NCI-H2107 (cell line): ENCODE results near the gene PLSCR3.
A peak's percentile ranks its signal among the peaks of the same experiment; 100 is the strongest.
"Not testable (repeated sequence)": the region's sequence is repeated elsewhere in the genome, so short reads cannot be mapped to it uniquely, and the experiment has no call there.

Source experiments
- DNase-seq: peaks from one replicate; lab custom pipeline; 2025; lab: John Stamatoyannopoulos, UW

The PLSCR3 gene

GRCh38 chr17:7380321-7380720 lies 14.0 kb downstream of the PLSCR3 start:
- DNase-seq, result no peak

DNA sequence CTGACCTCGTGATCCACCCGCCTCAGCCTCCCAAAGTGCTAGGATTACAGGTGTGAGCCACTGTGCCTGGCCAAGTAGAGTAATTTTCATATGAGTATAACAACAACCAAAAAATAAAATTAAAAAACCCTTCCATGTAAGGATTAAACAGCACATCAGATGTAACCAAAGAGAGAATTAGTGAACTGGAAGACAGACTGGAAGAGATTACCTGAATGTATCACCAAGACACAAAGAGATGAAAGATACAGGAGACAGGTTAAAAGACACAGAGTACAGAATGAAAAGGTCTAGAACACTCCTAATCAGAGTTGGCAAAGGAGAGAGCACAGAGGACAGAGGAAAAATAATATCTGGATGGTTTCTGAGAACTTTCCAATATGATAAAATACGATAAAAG lies 15.2 kb downstream of the PLSCR3 start:
- no peak for DNase-seq

- DNase-seq, result no peak
These were observed 20.0 kb downstream of the PLSCR3 start for GRCh38 chr17:7374353-7374752.

DNA sequence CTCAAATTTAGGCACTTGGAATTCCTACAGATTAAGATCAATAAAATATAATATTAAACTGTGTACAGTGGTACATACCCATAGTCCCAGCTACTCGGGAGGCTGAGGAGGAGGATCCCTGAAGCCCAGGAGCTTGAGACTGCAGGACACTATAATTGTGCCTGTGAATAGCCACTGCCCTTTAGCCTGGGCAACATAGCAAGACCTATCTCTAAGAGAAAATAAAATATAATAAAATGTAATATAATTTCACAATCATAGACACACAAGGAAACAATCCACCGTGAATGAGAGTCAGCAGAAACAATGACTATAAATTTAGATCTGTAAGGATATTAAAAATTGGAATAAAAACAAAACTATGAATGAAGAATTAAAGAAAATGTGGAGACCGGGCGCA lies 23.5 kb downstream of the PLSCR3 start:
- no peak for DNase-seq

GRCh38 chr17:7369825-7370224 lies 24.5 kb downstream of the PLSCR3 start:
- DNase-seq, result no peak

GRCh38 chr17:7368599-7368994 lies 25.7 kb downstream of the PLSCR3 start:
- DNase-seq, result not testable (repeated sequence)

DNA sequence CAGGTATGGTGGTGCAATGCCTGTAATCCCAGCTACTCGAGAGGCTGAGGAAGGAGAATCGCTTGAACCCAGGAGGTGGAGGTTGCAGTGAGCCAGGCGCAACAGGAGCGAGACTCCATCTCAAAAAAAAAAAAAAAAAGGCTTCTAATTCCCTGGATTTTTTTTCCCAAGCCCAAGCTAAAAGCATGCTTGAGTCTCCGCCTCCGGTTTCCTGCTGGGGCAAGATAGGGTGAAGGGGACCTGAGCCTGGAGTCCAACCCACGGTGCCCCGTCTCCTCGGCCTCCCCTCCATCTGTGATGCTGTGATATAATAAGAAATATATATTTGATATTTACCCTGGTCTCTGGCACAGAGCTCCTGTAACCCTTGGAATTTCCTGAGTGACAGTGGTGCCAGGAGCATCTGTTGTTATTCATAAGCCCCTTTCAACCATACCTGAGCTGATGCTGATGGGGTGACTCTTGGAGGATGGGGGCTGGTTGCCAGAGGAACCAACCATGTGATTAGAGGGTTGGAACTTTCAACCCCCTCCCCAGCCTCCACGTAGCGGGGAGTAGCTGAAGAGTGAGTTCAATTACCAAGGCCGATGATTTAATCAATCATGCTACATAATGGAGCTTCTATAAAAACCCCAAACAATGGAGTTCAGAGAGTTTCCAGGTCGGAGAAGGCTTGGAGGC lies 26.3 kb downstream of the PLSCR3 start:
- DNase-seq, result no peak

GRCh38 chr17:7367083-7367482 lies 27.2 kb downstream of the PLSCR3 start:
- DNase-seq, result no peak

DNA sequence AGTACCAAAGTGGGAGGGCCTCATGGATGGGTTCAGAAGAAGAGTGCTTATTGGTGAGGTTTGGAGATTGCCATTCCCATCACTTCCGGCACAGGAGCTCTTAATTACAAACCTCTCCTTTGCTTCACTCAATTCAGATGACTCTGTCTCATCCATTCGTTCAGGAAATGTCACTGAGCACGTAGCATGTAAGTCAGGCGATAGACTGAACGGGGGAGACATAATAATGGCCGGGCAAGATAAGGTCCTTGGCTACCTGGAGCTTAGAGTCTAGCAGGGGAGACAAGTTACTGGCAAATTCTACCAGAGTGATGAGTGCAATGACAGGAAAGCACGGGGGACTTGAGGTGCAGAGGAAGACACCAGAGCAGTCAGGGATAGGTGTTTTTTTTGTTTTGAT lies 28.4 kb downstream of the PLSCR3 start:
- not testable (repeated sequence) for DNase-seq

GRCh38 chr17:7363311-7363710 lies 31.0 kb downstream of the PLSCR3 start:
- DNase-seq, result no peak

GRCh38 chr17:7361906-7362305 lies 32.4 kb downstream of the PLSCR3 start:
- DNase-seq, result no peak

- no peak for DNase-seq
These were observed 36.9 kb downstream of the PLSCR3 start for GRCh38 chr17:7357381-7357780.

DNA sequence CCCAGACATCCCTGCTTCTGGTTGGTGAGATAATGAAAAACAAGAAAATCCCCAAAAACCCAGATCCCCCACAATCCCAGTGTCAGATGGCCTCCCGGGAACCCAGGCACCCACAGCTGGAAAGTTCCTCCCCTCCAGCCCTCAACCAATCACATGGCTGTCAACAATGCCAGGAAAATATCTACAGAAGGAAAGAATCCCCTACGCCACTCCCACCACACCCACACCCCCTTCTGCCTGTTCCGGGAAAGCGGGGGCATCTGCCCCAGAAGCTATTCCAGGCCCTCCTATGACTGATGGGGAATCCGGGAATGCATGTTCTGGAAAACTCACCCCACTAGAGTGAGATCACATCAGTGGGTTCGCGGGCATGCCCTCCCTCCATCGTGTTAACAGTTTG lies 37.6 kb downstream of the PLSCR3 start:
- DNase-seq, result no peak

DNA sequence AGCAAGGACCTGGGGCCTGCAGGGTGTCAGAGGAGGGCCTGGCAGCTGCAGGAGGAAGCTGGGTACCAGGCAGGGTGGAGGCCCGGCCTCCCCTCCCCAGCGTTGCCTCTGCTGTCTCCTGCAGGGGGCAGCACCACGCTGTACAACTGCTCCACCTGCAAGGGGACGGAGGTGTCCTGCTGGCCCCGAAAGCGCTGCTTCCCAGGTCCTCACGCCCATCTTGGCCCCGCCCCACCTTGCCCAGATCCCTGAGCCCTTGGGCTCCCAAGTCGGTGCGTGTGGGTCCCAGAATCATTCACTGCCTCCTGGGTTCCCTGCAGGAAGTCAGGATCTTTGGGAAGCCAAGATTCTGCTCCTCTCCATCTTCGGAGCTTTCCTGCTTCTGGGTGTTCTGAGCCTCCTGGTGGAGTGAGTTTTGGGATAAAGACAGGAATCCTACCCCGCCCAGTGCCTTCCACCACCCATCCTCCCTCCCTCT lies 38.2 kb downstream of the PLSCR3 start:
- peak; percentile 31 for DNase-seq

DNA sequence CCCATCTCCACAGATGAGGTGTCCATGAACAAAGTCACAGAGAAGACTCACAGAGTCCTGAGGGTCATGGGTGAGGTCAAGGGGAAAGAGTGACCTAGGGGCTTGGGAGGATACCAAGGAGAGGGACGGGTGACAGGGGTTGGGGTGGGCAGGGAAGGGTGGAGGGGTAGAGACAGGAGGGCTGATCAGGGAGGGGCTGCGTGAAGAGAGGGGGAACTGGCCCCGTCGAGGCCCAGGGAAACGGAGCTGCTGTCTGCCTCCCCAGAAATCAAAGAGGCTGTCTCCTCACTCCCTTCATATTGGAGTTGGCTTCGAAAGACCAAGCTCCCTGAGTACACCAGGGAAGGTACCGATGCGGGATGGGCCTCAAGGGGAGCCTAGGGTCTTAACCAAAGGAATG lies 38.8 kb downstream of the PLSCR3 start:
- no peak for DNase-seq

DNA sequence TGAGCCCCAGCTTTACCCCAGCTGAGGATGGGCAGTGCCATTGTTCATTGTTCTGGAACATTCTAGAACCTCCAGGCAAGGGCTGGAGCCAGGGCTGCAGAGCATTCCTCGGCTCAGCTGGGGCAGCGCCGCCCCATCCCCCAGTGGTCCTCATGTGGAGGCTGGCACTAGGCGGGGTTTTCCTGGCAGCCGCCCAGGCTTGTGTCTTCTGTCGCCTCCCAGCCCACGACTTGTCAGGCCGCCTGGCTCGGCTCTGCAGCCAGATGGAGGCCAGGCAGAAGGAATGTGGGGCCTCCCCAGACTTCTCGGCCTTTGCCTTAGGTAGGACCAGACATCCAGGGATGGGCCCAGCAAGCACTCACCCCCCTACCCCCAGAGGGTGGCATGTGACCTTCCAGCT lies 39.3 kb downstream of the PLSCR3 start, which contains the start of gene TMEM95:
TMEM95 (plus strand) TSS at position 104 of the 400 bp plus-strand sequence; CDS start at position 153, 49 bp downstream.
- DNase-seq, result no peak

- DNase-seq, result no peak
These were observed 40.0 kb downstream of the PLSCR3 start for GRCh38 chr17:7354262-7354843.

DNA sequence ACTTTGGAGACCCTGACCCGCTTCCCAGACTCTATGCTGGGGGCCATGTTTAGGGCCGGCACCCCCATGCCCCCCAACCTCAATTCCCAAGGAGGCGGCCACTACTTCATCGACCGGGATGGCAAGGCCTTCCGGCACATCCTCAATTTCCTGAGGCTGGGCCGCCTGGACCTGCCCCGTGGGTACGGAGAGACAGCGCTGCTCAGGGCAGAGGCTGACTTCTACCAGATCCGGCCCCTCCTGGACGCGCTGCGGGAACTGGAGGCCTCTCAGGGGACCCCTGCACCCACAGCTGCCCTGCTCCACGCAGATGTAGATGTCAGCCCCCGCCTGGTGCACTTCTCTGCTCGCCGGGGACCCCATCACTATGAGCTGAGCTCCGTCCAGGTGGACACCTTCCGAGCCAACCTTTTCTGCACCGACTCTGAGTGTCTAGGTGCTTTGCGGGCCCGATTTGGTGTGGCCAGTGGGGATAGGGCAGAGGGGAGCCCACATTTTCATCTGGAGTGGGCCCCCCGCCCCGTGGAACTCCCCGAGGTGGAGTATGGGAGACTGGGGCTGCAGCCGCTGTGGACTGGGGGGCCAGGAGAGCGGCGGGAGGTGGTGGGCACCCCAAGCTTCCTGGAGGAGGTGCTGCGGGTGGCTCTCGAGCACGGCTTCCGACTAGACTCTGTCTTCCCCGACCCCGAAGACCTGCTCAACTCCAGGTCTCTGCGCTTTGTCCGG lies 41.3 kb downstream of the PLSCR3 start:
- DNase-seq, result no peak

DNA sequence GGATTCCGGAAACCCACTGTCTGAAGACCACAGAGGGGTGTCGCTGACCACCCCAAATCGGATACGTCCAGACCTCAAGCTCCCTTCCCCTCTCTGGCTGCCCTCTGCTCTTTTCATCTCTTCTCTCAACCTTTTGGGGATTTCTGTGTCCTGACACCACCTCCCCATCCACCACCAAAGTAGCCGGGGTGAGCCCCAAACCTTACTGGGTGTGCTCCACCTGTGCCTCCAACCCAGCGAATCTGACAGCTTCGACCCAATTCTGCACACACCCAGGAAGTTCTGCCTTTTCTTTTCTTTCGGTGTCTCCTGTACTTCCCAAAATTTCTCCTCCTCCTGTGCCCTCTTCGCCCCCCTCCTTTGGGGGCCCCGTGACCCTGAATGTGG lies 41.8 kb downstream of the PLSCR3 start:
- DNase-seq, result no peak

DNA sequence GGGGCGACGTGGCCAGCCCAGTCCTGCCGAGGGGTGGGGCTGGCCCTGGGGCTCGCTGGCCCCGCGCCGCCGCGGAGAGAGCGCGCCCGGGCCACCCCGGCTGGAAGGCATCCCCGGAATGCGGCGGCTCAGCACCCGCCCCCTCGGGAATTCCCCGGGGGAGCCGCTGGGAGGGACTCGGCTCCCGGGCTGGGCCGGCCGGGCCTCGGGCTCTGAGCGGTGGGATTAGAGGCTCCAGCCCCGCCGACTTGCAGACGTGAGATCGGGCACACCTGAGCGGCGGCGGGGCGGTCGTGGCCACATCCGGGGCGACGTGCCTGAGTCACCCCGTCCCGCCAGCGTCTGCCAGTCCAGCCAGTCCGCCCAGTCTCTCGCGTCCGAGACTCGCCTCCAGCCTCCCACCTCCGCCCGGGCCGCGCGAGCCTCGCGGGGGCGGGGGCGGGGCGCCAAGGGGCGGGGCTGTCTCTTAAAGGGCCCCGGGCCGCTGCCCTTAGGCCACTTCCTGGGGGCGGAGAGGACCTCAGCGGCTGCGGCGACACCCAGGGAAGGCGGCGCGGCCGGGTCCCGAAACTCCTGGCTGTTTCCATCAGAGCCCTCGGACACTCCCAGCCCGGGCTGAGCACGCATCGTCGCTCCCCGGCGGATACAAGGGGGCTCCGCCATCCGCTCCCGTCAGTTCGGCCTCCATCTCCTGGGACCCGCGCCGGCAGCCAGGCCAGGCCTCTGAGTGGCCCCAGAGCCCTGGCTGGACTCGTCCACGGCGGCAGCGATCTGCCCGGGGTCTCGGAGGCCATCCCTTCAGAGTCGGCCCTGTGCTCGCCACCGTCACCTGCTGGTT lies 42.4 kb downstream of the PLSCR3 start, which contains the start of gene KCTD11:
KCTD11 (plus strand) TSS at position 498 of the 838 bp plus-strand sequence.
- no peak for DNase-seq

GRCh38 chr17:7348478-7349242 lies 45.7 kb downstream of the PLSCR3 start:
- DNase-seq, result no peak
